GM12865 (cell line): ENCODE measurements around the gene NUDT6.

Experiments
- DNase-seq: peaks from one replicate; pipeline ENCODE4 v3.0.0; 2010; ENCODE audit warnings: low read depth
- H3K4me3 ChIP-seq: 2 replicates; pipeline ENCODE4 v1.5.1; 2011; ENCODE audit warnings: mild to moderate bottlenecking, low read depth, low read length, control low read depth
- TF ChIP-seq, protein P1 (sequence below): IDR thresholded peaks from 2 replicates; pipeline ENCODE4 v1.5.1; 2011; ENCODE audit warnings: low read length, control low read depth, low read depth, inconsistent platforms; ENCODE audit not compliant: insufficient read depth; ENCODE audit errors: missing control alignments

NUDT6 gene

DNA sequence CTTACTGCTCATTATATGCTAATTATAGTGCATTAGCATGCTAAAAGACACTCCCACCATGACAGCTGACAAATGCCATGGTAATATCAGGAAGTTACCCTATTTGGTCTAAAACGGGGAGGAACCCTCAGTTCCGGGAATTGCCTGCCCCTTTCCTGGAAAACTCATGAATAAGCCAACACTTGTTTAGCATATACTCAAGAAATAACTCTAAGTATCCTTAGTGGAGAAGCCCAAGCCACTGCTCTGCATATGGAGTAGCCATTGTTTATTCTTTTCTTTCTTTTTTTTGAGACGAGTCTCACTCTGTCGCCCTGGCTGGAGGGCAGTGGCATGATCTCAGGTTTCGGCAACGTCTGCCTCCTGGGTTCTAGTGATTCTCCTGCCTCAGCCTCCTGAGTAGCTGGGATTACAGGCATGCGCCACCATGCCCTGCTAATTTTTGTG lies 15.5 kb downstream of the NUDT6 start:
- TF ChIP-seq, protein P1, sequence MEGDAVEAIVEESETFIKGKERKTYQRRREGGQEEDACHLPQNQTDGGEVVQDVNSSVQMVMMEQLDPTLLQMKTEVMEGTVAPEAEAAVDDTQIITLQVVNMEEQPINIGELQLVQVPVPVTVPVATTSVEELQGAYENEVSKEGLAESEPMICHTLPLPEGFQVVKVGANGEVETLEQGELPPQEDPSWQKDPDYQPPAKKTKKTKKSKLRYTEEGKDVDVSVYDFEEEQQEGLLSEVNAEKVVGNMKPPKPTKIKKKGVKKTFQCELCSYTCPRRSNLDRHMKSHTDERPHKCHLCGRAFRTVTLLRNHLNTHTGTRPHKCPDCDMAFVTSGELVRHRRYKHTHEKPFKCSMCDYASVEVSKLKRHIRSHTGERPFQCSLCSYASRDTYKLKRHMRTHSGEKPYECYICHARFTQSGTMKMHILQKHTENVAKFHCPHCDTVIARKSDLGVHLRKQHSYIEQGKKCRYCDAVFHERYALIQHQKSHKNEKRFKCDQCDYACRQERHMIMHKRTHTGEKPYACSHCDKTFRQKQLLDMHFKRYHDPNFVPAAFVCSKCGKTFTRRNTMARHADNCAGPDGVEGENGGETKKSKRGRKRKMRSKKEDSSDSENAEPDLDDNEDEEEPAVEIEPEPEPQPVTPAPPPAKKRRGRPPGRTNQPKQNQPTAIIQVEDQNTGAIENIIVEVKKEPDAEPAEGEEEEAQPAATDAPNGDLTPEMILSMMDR, result no peak
- H3K4me3 ChIP-seq, result no peak overlapping the region
- DNase-seq, result no peak

DNA sequence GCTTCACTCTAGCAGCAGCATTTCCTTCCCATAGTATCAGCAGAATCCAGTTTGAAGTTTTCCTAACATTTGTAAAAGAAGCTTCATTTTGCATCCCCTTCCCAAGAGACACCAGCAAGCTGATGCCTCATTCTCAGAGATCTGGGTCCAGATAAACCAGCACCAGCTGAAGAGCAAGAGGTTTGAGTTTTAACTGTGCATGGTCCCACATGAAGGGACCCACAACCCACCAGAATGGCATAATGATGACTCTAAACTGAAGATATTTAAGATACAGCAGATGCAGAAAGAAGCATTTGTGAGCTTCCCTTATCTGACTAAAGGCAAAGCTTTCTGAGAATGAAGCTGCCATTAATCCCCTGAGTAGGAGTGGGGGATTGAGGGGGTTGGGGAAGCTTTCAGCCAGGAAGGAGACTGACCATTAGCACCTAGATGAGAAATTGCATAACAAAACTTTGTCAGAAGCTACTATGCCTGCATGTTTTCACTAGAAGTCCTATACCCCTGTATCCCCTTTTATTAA lies 18.6 kb downstream of the NUDT6 start:
- H3K4me3 ChIP-seq, result no peak overlapping the region
- DNase-seq, result no peak

DNA sequence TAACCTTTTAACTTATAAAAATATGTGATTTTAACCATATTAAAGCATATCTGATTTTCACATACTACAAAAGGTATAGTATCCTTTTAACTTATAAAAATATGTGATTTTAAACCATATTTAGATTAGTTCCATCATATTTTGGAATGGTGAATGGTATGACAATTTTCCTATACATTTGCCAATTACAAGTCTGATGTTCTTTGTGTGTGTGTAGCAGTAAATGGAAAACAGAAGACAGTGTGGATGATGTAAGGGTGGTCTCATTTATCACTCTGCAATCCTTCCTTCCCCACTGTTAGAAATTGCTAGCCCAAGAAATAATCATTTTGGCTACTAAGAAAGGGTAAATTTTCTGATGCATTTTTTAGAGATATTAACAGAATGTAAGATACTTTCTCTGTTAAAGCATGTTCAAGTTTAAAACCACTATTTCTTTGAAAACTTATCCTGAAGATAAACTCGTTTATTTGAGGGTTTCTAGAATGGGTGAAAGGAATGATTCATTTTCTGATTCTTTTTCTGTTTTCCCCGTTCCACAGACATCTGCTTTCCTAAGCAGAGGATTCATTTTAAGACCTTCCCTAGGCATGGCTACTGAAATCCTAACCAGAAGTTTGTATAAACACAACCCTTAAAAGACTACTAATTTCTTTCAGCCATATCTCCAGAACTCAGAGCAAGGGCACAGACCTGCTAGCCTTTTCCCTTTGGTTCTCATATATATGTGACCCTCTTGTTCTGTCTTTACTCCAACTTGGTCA lies 21.0 kb downstream of the NUDT6 start:
- H3K4me3 ChIP-seq, result no peak overlapping the region
- TF ChIP-seq, protein P1, result no peak
- no peak for DNase-seq

More for the DNA sequence above, 18.6 kb downstream of the NUDT6 start:
- TF ChIP-seq, protein P1, result no peak

DNA sequence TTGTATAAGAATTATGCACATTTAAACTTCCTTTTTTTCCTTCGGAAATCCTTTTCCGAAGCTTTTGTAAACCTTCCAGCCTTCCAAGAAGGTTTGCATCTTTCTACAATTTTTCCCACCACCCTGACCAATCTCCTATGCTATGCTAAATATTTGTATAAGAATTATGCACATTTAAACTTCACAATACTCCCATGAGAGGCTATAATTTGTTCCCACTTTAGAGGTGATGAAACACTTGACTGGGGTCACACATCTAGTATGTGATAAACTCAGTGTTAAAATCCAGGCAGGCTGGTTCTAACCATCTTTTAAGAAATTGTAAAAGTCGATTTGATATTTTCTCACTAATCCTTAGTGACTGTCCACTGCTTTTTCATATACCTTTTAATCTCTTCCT lies 22.1 kb downstream of the NUDT6 start:
- H3K4me3 ChIP-seq, result no peak overlapping the region
- no peak for DNase-seq
- TF ChIP-seq, protein P1, result no peak

DNA sequence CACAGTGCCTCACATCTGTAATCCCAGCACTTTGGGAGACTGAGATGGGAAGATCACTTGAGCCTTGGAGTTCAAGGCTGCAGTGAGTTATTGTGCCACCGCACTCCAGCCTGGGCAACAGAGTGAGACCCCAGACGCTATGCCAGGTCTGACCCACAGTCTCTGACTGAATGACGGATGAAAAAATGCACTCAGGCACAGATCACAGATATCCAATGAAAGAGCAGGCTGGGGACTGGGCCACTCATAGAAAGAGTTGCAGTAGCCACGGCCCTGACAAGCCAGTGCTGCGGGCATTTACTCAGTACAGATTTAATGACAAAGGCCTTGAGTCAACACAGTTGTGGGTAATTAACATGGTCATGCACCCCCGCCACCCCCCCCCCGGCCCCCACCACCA lies 22.7 kb downstream of the NUDT6 start:
- no peak for DNase-seq
- TF ChIP-seq, protein P1, result no peak

DNA sequence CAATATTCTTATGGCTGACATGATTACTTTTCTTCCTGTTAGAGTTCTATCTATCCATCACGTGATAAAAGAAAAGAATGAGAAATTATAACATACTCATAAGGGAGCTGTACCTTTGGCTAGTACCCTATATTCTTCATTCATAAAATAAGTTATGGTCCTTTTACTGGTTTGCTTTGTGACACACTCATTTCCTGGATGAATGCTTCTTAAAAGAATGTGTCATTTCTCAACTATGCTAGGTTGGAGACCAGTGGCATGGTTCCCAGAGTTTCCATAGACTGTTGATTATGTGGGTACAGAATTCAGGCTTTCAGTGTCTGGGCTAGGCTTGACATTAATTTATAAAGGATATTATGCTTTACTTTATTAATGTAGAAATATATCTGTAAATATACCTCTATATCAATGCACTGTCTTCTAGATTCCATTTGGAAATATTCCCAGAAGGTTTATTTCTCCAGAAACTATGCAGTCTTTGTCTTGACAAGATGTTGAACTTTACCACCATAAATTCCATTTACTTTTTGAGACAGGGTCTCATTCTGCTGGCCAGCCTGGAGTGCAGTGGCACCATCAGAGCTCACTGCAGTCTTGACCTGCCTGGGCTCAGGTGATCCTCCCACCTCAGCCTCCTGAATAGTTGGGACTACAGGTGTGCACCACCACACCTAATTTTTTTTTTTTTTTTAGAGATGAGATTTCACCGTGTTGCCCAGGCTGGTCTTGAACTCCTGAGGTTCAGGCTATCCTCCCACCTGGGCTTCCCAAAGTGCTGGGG lies 23.8 kb downstream of the NUDT6 start:
- no peak for DNase-seq
- H3K4me3 ChIP-seq, result no peak overlapping the region

More for the DNA sequence above, 22.7 kb downstream of the NUDT6 start:
- no peak overlapping the region for H3K4me3 ChIP-seq

More for the DNA sequence above, 23.8 kb downstream of the NUDT6 start:
- TF ChIP-seq, protein P1, result no peak
